Activated CD4-positive, alpha-beta T cell treated with anti-CD3 and anti-CD28 coated beads, Interleukin-10, Interleukin-2, amounts not matched to agents 100 ng/mL and 50 ng/mL, durations not matched to agents 16 hours and 8 hours (primary cell): ENCODE measurements around the gene DYRK2.

Source experiments
- DNase-seq: peaks from one replicate; pipeline ENCODE4 v3.0.0-alpha.2; 2020

Gene DYRK2

DNA sequence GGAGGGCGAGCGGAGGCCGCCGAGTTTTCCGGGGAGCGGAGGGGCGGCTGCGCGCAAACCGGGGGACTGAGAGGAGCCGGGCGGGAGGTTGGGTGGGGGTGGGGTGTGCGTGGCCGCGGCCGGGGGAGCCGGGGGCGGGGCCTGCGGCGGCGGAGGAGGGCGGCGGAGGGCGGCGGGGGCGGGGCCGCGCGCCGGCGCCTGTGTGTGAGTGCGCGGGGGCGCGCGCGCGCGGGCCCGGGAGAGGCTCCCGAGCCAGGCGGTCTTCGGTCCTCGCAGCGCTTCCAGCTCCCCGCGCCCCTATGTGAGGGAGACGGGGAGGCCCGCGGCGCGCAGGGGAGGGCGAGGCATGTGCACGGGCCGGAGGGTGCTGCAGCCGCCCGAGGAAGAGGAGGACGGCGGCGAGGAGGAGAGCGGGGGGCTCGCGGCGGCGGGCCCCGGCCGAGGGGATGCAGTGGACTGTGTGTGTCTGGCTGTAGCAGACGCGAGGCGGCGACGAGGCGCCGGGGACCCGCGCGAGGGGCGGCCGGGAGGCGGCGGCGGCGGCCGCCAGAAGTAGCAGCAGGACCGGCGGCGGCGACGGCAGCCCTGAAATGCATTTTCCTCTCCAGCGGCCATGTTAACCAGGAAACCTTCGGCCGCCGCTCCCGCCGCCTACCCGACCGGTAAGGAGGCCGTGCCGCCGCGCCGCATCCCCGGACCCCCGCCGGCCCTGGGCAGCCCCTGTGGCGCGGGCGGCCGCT lies at the start of gene DYRK2:
Gene DYRK2 (plus strand): TSS at position 225 of the 740 bp plus-strand sequence. CDS start 389 bp downstream, at position 614.
- DNase-seq, result peak; percentile 84

DNA sequence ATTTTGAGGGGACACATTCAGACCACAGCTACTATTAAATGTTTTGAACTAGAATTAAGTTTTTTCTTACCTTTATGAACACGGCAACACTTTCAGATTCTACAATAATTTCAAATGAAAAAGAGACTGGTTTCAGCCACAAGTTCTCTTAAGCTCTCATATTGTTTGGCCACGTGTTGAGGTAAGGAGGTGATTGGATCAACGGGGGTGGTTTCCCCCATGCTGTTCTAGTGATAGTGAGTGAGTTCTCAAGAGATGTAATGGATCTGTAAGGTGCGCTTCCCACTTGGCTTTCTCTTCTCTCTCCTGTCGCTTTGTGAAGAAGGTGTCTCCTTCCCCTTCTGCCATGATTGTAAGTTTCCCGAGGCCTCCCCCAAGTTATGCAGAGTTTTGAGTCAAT lies 48.9 kb upstream of the DYRK2 start:
- DNase-seq, result no peak

DNA sequence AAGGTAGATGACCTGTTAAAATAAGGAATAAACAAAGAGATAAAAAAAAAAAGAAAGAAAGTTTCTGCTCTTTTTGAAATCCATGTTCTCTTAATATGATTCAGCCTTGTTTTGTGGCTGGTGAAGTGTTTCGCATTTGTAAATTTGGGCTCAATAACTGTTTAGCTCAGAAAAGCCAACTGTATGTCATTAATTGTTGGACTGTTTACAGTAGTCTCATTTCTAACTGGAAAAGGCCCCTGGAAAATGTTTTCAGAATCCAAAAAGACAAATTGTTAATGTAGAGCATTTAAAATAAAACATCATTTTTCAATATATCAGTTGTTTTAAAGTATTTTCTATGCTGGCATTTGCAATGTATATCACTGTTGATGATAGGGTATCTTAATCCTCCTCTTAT lies 47.4 kb upstream of the DYRK2 start:
- no peak for DNase-seq

GRCh38 chr12:67609226-67609870 lies 39.2 kb upstream of the DYRK2 start:
- DNase-seq, result no peak

DNA sequence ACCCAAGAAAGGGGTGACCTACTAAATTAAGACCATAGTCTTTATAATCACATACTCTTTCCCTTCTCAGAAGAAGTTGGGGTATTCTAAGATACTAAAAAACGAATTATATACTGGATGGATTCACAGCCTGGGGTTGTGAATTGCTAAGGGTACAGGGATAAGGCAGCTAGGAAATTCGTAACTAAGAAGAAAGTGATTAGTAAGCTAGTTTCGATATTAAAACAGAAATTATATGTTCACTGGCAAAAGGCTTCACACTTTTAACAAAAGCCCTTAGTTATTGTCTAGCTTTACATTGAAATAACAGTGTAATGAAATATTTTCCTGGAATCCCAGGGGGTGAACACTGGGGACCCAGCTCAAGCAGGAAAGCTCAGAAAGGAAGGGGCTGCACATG lies 35.5 kb upstream of the DYRK2 start:
- DNase-seq, result no peak

DNA sequence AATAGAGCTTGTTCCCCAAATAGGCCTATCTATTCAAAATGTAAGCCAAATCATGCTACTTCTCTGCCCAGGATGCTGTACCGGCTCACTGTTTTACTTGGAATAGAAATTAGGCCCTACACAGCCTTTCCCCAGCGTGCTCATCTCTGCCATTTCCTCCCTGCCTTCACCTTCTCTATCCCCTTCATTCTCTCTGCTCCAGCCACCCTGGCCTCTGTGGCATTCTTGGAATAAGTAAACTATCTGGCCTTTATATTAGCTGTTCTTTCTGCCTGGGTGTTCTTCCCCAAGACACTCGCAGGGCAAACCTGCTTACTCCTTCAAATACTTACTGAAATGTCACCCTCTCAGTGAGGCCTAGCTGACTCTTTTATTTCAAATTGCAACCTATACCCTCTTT lies 30.9 kb upstream of the DYRK2 start:
- DNase-seq, result no peak

DNA sequence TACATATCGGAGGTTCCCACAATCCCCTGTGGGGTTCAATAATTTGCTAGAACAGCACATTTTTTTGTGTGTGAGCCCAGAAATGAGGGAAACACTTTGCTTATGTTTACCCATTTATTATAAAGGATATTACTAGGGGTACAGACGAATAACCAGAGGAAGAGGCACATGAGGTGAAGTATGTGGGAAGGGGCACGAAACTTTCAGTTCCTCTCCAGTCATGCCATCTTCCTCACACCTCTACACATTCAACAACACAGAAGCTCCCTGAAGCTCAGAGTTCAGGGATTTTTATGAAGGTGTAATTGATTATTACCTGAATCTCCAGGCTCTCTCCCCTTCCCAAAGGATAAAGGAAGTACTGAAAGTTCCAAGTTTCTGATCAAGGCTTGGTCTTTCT lies 30.2 kb upstream of the DYRK2 start:
- DNase-seq, result no peak

DNA sequence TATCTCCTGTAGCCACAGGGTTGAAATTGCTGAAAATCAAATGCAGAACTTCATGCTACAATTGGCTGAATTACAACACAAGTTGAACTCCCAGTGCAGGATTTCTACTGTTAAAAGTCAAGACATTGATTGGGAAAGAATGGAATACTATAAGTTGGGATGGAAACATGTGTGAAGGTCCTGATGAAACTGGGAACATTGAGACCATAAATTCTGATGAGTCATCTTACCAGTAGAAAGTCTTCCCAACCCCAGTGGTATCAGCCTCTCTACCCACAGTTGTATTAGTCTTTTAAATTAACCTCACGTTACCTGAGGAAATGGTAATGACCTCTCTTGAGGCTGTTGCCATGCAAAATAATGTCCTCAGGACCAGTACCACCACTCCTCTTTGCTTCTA lies 27.4 kb upstream of the DYRK2 start:
- no peak for DNase-seq

DNA sequence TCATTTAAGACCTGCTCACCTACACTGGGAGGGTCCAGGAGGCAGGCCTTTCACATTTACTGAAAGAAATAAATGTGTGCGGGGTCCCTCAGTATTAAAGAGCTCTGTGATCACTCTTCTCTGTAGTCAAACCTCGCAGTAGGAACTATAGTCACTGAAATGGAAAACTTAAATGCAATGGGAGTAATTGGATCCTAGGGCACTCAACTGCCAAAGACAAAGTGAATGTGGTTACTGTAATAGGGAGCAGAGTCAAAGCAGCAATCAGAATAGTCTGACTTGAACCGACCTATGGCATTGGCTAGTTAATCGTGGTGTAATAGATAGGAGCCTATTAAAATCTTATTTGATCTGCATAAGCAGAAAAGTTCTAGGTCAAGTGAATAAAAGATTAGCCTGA lies 26.6 kb upstream of the DYRK2 start:
- no peak for DNase-seq

- DNase-seq, result no peak
Observed at GRCh38 chr12:67623259-67623658, 25.3 kb upstream of the DYRK2 start.

- no peak for DNase-seq
Observed at GRCh38 chr12:67624355-67624754, 24.2 kb upstream of the DYRK2 start.

GRCh38 chr12:67625004-67625403 lies 23.5 kb upstream of the DYRK2 start:
- DNase-seq, result no peak

DNA sequence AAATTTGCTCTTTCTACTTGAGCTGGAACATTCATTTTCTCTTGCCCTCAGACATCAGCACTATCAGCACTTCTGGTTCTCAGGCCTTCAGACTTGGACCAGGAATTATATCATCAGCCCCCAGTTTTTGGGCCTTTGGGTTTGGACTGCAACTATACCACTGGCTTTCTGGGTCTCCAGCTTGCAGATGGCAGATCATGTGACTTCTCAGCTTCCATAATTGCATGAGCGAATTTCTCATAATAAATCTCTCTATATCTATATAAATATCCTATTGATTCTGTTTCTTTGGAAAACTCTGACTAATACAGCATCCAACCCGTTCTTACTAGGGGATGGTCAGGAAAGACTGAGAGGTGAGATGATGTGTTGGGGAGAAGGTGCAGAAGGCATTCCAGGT lies 22.4 kb upstream of the DYRK2 start:
- no peak for DNase-seq

DNA sequence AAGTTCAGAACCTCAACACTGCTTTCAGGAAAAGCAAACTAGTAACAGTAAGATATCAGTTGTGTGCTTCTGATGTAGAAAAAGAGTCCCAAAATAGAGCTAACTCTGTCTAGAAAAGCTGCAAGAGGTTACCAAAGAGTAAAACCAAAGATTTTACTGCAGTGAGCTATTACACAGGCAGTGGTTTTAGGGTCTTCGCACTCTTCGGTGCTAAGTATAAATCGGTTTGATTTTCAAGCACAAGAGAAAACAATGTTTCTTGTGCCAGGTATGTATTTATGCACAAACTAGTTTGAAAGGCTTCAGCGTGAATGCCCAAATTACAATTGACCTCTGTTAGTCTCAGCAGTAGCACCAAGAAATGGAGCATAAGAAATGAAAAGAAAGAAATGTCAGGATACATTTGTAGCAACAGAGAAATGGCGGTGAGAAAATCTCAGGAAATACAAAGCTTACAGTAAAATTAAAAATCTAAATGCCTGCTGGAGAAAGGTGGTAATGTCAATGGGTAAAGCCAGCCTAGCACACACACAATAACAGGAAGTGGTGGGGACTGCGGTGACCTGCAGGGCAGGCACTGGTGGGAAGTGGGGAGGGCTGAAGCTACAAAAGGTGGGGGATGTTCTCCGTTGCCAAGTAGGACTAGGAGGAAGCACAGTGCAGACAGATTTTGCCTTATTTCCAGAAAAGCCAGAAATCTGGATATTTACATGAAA lies 18.0 kb upstream of the DYRK2 start:
- peak; percentile 88 for DNase-seq

DNA sequence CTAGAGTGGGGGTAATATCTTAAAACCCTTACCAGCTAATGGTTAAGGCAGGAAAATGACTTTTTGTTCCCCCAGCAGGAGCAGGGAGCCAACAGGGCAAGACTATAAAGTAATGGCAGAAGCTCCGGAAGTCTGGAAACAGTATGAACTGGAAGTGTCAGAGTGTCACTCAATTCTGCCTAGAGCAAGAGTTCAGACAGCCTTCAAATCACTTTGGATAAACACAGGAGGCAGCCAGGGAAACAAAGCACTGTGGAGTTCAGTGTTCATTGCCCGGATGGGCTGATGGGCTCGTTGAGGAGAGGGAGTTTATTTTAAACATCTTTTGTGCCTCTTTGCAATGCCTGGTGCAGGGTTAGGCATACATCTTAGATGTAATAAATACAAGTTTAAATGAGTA lies 16.5 kb upstream of the DYRK2 start:
- DNase-seq, result no peak

GRCh38 chr12:67633024-67633610 lies 15.4 kb upstream of the DYRK2 start:
- no peak for DNase-seq

- DNase-seq, result no peak
Observed at GRCh38 chr12:67633708-67634107, 14.8 kb upstream of the DYRK2 start.

GRCh38 chr12:67634303-67634761 lies 14.2 kb upstream of the DYRK2 start:
- DNase-seq, result peak; percentile 25

GRCh38 chr12:67637718-67638117 lies 10.8 kb upstream of the DYRK2 start:
- DNase-seq, result no peak

GRCh38 chr12:67638694-67639093 lies 9.9 kb upstream of the DYRK2 start:
- DNase-seq, result no peak

DNA sequence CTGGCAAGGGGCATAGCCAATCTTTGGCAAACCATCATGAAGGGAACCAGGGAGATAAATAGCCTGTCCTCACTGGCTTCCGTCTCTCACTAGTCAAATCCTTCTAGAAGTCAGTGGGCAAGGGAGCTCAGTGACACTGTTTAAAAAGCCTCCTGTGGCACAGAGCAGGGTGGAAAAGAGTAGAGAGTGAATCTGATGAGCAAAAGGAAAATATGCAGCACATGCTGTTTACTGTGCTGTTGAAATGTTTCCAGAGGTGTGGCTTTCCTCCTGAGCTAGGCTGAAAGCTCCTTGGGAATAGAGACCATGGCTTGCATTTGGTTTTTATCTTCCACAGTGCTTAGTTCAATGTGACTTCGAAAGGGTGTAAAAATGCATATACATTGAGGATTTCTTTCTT lies 7.7 kb upstream of the DYRK2 start:
- no peak for DNase-seq

GRCh38 chr12:67645126-67645525 lies 3.4 kb upstream of the DYRK2 start:
- DNase-seq, result no peak

- no peak for DNase-seq
Observed at GRCh38 chr12:67645601-67646000, 2.9 kb upstream of the DYRK2 start.

DNA sequence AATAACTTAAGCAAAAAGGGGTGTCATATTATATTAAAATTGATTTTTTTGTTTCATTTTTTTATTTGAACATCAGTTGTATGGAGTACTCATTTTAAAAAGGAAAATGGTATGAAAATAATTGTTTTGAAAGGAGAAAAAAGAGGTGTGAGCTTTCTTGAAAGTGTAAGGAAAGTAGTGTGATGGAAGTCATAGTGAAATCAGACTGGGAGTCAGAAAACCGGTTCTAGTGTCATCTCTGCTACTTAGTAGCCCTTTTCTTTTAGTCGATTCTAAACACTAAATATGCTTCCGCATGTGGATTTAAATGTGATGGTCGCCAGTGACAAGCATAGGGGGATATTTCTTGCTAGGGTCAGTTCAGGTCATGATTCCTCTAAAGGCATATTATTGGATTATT lies 1.8 kb upstream of the DYRK2 start:
- no peak for DNase-seq
